Globus pallidus (tissue), 1 donor: ENCODE measurements around the gene SLMAP.

Experiments
- DNase-seq: peaks from one replicate; pipeline ENCODE4 v3.0.0-alpha.2; 2015; ENCODE audit warnings: low spot score

SLMAP gene

GRCh38 chr3:57963811-57964346 is 207.8 kb downstream of the SLMAP start:
- no peak for DNase-seq

GRCh38 chr3:57966829-57967228 is 210.7 kb downstream of the SLMAP start:
- no peak for DNase-seq

- no peak for DNase-seq
Measured at GRCh38 chr3:57967590-57967989, 211.5 kb downstream of the SLMAP start.

- no peak for DNase-seq
Measured at GRCh38 chr3:57968501-57968900, 212.4 kb downstream of the SLMAP start.

- DNase-seq, result no peak
Measured at GRCh38 chr3:57971975-57972374, 215.9 kb downstream of the SLMAP start.

- DNase-seq, result no peak
Measured at GRCh38 chr3:57972531-57973111, 216.5 kb downstream of the SLMAP start.

- no peak for DNase-seq
Measured at GRCh38 chr3:57973715-57974477, 217.8 kb downstream of the SLMAP start.

- no peak for DNase-seq
Measured at GRCh38 chr3:57974796-57975388, 218.8 kb downstream of the SLMAP start.

- no peak for DNase-seq
Measured at GRCh38 chr3:57977818-57978235, 221.7 kb downstream of the SLMAP start.

- DNase-seq, result no peak
Measured at GRCh38 chr3:57978316-57978715, 222.2 kb downstream of the SLMAP start.
